H9 (cell line): ENCODE measurements around the gene COL4A2. TPM values are rescaled to one million over a fixed set of nuclear protein-coding genes. Genes with fewer than 3 reads are reported as not detected.

Source experiments
- DNase-seq: peaks from one replicate; pipeline ENCODE4 v3.0.0-alpha.2; 2017
- H2AFZ ChIP-seq: one replicate; pipeline ENCODE4 v1.6.1; 2013; ENCODE audit warnings: mild to moderate bottlenecking, low read length, control low read depth, moderate library complexity
- H2AK5ac ChIP-seq: 2 replicates; pipeline ENCODE4 v1.6.1; 2013; ENCODE audit warnings: low read length, control low read depth, mixed read lengths; ENCODE audit not compliant: insufficient read length
- H2BK120ac ChIP-seq: one replicate; pipeline ENCODE4 v1.6.1; 2013; ENCODE audit warnings: low read depth, mild to moderate bottlenecking, low read length, control low read depth, inconsistent platforms; ENCODE audit not compliant: poor library complexity, severe bottlenecking
- H2BK12ac ChIP-seq: 2 replicates; pipeline ENCODE4 v1.6.1; 2013; ENCODE audit warnings: low read length, control low read depth, mixed read lengths, low read depth; ENCODE audit not compliant: insufficient read length
- H2BK15ac ChIP-seq: 2 replicates; pipeline ENCODE4 v1.6.1; 2013; ENCODE audit warnings: low read depth, low read length, control low read depth
- H2BK20ac ChIP-seq: one replicate; pipeline ENCODE4 v1.6.1; 2013; ENCODE audit warnings: low read depth, mild to moderate bottlenecking, low read length, control low read depth, inconsistent platforms; ENCODE audit not compliant: poor library complexity, severe bottlenecking
- H2BK5ac ChIP-seq: 2 replicates; pipeline ENCODE4 v1.6.1; 2013; ENCODE audit warnings: low read length, control low read depth, mixed read lengths; ENCODE audit not compliant: insufficient read length
- H3K14ac ChIP-seq: 2 replicates; pipeline ENCODE4 v1.6.1; 2013; ENCODE audit warnings: low read length, control low read depth; ENCODE audit not compliant: insufficient read depth
- H3K18ac ChIP-seq: 2 replicates; pipeline ENCODE4 v1.6.1; 2013; ENCODE audit warnings: low read depth, mild to moderate bottlenecking, mixed read lengths, low read length, control low read depth; ENCODE audit not compliant: insufficient read length
- H3K23ac ChIP-seq: 2 replicates; pipeline ENCODE4 v1.6.1; 2013; ENCODE audit warnings: low read length, control low read depth, mixed read lengths, low read depth; ENCODE audit not compliant: insufficient read length
- H3K23me2 ChIP-seq: 2 replicates; pipeline ENCODE4 v1.6.1; 2013; ENCODE audit warnings: low read depth, mild to moderate bottlenecking, mixed read lengths, low read length, control low read depth; ENCODE audit not compliant: insufficient read length, poor library complexity, severe bottlenecking
- H3K27ac ChIP-seq: 2 replicates; pipeline ENCODE4 v1.5.1; 2013; ENCODE audit warnings: low read length, control low read depth, mixed read lengths, low read depth; ENCODE audit not compliant: insufficient read length
- H3K27me3 ChIP-seq: 2 replicates; pipeline ENCODE4 v1.6.1; 2013; ENCODE audit warnings: low read length, control low read depth, inconsistent platforms; ENCODE audit not compliant: insufficient read depth
- H3K4ac ChIP-seq: 2 replicates; pipeline ENCODE4 v1.6.1; 2013; ENCODE audit warnings: low read depth, mild to moderate bottlenecking, control low read depth, inconsistent platforms, low read length, moderate library complexity
- H3K4me1 ChIP-seq: 2 replicates; pipeline ENCODE4 v1.6.1; 2013; ENCODE audit warnings: low read length, control low read depth, inconsistent platforms; ENCODE audit not compliant: insufficient read depth
- H3K4me2 ChIP-seq: 2 replicates; pipeline ENCODE4 v1.6.1; 2013; ENCODE audit warnings: low read length, control low read depth, mixed read lengths; ENCODE audit not compliant: insufficient read length, insufficient read depth
- H3K56ac ChIP-seq: 2 replicates; pipeline ENCODE4 v1.6.1; 2013; ENCODE audit warnings: low read depth, mild to moderate bottlenecking, mixed read lengths, low read length, control low read depth; ENCODE audit not compliant: insufficient read length
- H3K79me1 ChIP-seq: 2 replicates; pipeline ENCODE4 v1.6.1; 2013; ENCODE audit warnings: low read depth, mild to moderate bottlenecking, moderate library complexity, low read length, control low read depth, inconsistent platforms; ENCODE audit not compliant: insufficient read depth, poor library complexity, severe bottlenecking
- H3K79me2 ChIP-seq: 2 replicates; pipeline ENCODE4 v1.6.1; 2013; ENCODE audit warnings: low read length, control low read depth, inconsistent platforms; ENCODE audit not compliant: insufficient read depth
- H3K9ac ChIP-seq: 2 replicates; pipeline ENCODE4 v1.6.1; 2013; ENCODE audit warnings: low read length, control low read depth, mixed read lengths; ENCODE audit not compliant: insufficient read length; ENCODE audit errors: extremely low read depth
- H3K9me3 ChIP-seq: one replicate; pipeline ENCODE4 v1.6.1; 2013; ENCODE audit warnings: low read depth, low read length, inconsistent platforms; ENCODE audit not compliant: control insufficient read depth
- H3T11ph ChIP-seq: one replicate; pipeline ENCODE4 v1.6.1; 2013; ENCODE audit warnings: mild to moderate bottlenecking, low read length, control low read depth, inconsistent platforms
- H4K20me1 ChIP-seq: one replicate; pipeline ENCODE4 v1.6.1; 2013; ENCODE audit not compliant: control insufficient read depth, insufficient read length, insufficient read depth
- H4K5ac ChIP-seq: 2 replicates; pipeline ENCODE4 v1.6.1; 2013; ENCODE audit warnings: low read depth, mild to moderate bottlenecking, mixed read lengths, low read length, control low read depth; ENCODE audit not compliant: insufficient read length
- H4K8ac ChIP-seq: replicated peaks from 2 replicates; pipeline ENCODE4 v1.6.1; 2013; ENCODE audit warnings: low read length, control low read depth, mixed read lengths, low read depth; ENCODE audit not compliant: insufficient read length
- H4K91ac ChIP-seq: 2 replicates; pipeline ENCODE4 v1.6.1; 2013; ENCODE audit warnings: low read depth, mild to moderate bottlenecking, moderate library complexity, mixed read lengths, low read length, control low read depth; ENCODE audit not compliant: insufficient read length
- H3K27ac Mint-ChIP-seq, 3 experiments: 2 replicates in 2 of 3; 3 replicates in 1 of 3; pipeline ENCODE4 v1.8.0; 2020 to 2021; ENCODE audit warnings: mixed read lengths in 3 of 3, mild to moderate bottlenecking in 1 of 3, moderate library complexity in 1 of 3
- H3K27me3 Mint-ChIP-seq: 2 replicates; pipeline ENCODE4 v1.8.0; 2021; ENCODE audit warnings: low read depth, mild to moderate bottlenecking, moderate library complexity, mixed read lengths
- H3K36me3 Mint-ChIP-seq, 3 experiments: 2 replicates in 2 of 3; 3 replicates in 1 of 3; pipeline ENCODE4 v1.8.0; 2020 to 2021; ENCODE audit warnings: low read depth in 3 of 3, mixed read lengths in 3 of 3; ENCODE audit not compliant: insufficient read depth in 1 of 3
- H3K4me1 Mint-ChIP-seq, 2 experiments: 2 replicates each; pipeline ENCODE4 v1.8.0; 2020; ENCODE audit warnings: mixed read lengths in 2 of 2
- H3K4me3 Mint-ChIP-seq, 2 experiments: 2 replicates in 1 of 2; 3 replicates in 1 of 2; pipeline ENCODE4 v1.8.0; 2020 to 2021; ENCODE audit warnings: mild to moderate bottlenecking in 2 of 2, mixed read lengths in 2 of 2, moderate library complexity in 1 of 2
- H3K9me3 Mint-ChIP-seq, 2 experiments: 2 replicates in 1 of 2; 3 replicates in 1 of 2; pipeline ENCODE4 v1.8.0; 2020; ENCODE audit warnings: mild to moderate bottlenecking in 2 of 2, mixed read lengths in 2 of 2, moderate library complexity in 1 of 2
- WGBS: extraction: QIAGEN DNeasy Blood & Tissue Kit; methylation state at CpG from one replicate; pipeline ENCODE4 v1.1.7; 2013; ENCODE audit warnings: missing lambda C conversion rate, low lambda C conversion rate, mixed read lengths; ENCODE audit not compliant: insufficient read length; ENCODE audit errors: extremely low coverage; 5-methylcytosine and 5-hydroxymethylcytosine counted together
- total RNA-seq: library from RNA; stranded (reverse); gene quantifications from 2 replicates; pipeline ENCODE4 v1.2.1, GENCODE V29; 2021
- TF ChIP-seq, protein P1 (sequence below): fragments of 200-600 bp; sonication (generic); conservative IDR thresholded peaks from 3 replicates; pipeline ENCODE4 v1.8.0; 2021; ENCODE audit warnings: antibody characterized with exemption, mild to moderate bottlenecking

Gene COL4A2
- total RNA-seq, 1 experiment from 2014 or later = 76.5 TPM

DNA sequence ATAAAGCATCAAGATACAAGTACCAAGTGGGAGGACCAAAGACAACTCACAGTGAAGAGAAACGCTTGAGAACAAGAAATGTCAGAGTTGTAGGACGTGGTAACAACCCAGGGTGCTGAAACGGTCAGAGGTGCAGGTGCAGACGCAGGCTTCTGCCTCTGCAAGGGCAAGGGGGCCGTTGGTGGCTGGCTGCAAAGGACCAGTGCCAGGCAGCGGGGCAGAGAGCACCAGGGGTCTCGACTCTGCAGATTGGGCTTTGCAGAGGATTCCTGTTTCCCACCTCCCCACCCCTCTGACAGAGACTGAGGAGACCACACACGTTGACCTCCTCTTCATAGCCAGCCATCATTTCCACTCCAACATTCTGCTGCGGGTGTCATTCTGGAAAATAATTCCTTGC is 216.1 kb downstream of the COL4A2 start:
- Histone ChIP-seq H3K4me1 (peaks cover 2% of the 10 kb centered on the region; the same call in 1 of the 2 replicates), H4K20me1 (no peaks in the 10 kb centered on the region), H3T11ph (no peak overlapping the region), H4K5ac (no peak overlapping the region), H3K56ac (no peak overlapping the region), H3K79me2 (peaks cover 3% of the 10 kb centered on the region; the same call in 1 of the 2 replicates), H2BK120ac (no peak overlapping the region), H2BK12ac (no peak overlapping the region), H3K27ac (no peak overlapping the region), H3K23me2 (no peaks in the 10 kb centered on the region), H2BK15ac (no peak overlapping the region), H3K4ac (no peak overlapping the region), H4K91ac (no peak overlapping the region), H3K27me3 (no peaks in the 10 kb centered on the region), H2BK5ac (no peak overlapping the region), H2AK5ac (no peak overlapping the region), H3K9ac (no peak overlapping the region), H4K8ac (no peak overlapping the region), H2BK20ac (no peak overlapping the region), H3K79me1 (peaks cover 4% of the 10 kb centered on the region), H3K9me3 (no peaks in the 10 kb centered on the region), H2AFZ (no peak overlapping the region), H3K23ac (no peak overlapping the region), H3K18ac (no peak overlapping the region), H3K4me2 (no peak overlapping the region), H3K14ac (no peak overlapping the region)
- no peaks in the 10 kb centered on the region for H3K27me3 Mint-ChIP-seq
- peaks cover 22 to 29% of the 10 kb centered on the region in 2 experiments for H3K4me1 Mint-ChIP-seq
- peak overlapping the region in 1 of 3 experiments; percentile 73; a peak in 1 of 7 replicates for H3K27ac Mint-ChIP-seq
- TF ChIP-seq, protein P1, sequence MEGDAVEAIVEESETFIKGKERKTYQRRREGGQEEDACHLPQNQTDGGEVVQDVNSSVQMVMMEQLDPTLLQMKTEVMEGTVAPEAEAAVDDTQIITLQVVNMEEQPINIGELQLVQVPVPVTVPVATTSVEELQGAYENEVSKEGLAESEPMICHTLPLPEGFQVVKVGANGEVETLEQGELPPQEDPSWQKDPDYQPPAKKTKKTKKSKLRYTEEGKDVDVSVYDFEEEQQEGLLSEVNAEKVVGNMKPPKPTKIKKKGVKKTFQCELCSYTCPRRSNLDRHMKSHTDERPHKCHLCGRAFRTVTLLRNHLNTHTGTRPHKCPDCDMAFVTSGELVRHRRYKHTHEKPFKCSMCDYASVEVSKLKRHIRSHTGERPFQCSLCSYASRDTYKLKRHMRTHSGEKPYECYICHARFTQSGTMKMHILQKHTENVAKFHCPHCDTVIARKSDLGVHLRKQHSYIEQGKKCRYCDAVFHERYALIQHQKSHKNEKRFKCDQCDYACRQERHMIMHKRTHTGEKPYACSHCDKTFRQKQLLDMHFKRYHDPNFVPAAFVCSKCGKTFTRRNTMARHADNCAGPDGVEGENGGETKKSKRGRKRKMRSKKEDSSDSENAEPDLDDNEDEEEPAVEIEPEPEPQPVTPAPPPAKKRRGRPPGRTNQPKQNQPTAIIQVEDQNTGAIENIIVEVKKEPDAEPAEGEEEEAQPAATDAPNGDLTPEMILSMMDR = no peak
- H3K9me3 Mint-ChIP-seq = no peaks in the 10 kb centered on the region
- H3K4me3 Mint-ChIP-seq = no peak overlapping the region
- no peak for DNase-seq
- H3K36me3 Mint-ChIP-seq = peaks cover 0 to 21% (median 4%) of the 10 kb centered on the region in 3 experiments; a peak in 3 of 7 replicates
- no CpG with 5 or more reads among the region's 9 CpGs for WGBS
